H1 (cell line): ENCODE results near the gene KLF14. TPM values are rescaled to one million over a fixed set of nuclear protein-coding genes. Genes with fewer than 3 reads are reported as not detected.

ENCODE experiments used
- CTCF ChIA-PET: fragments of 300-600 bp; sonication (Branson Sonifier 250); formaldehyde crosslinking; loops from one replicate; lab custom pipeline; 2021; ENCODE audit not compliant: partially characterized antibody; lab: Charles Lee
- POLR2A ChIA-PET: fragments of 300-600 bp; sonication (Branson Sonifier 250); formaldehyde crosslinking; loops from one replicate; lab custom pipeline; 2021; ENCODE audit warnings: inconsistent platforms; ENCODE audit not compliant: partially characterized antibody; lab: Charles Lee
- DNase-seq, 2 experiments: peaks; one replicate each; pipeline versions ENCODE4 v3.0.0 to v3.0.0-alpha.2; 2010 to 2022; ENCODE audit warnings: low spot score in 2 of 2, low read depth in 1 of 2, mixed read lengths in 1 of 2
- FAIRE-seq: peaks from 2 replicates; lab custom pipeline; 2011; peaks lifted over from hg19 to GRCh38; lab: Jason Lieb, UNC
- H2AFZ ChIP-seq: 2 replicates; pipeline ENCODE4 v1.8.1; 2012; ENCODE audit warnings: low read length, inconsistent platforms
- H2AK5ac ChIP-seq: 2 replicates; pipeline ENCODE4 v1.6.1; 2013; ENCODE audit warnings: low read depth, low read length
- H2BK120ac ChIP-seq: replicated peaks from 2 replicates; pipeline ENCODE3; 2013; ENCODE audit warnings: low read depth, low read length, inconsistent platforms
- H2BK12ac ChIP-seq: 2 replicates; pipeline ENCODE4 v1.6.1; 2013; ENCODE audit warnings: low read depth, low read length
- H2BK15ac ChIP-seq: 2 replicates; pipeline ENCODE4 v1.6.1; 2013; ENCODE audit warnings: low read length
- H2BK20ac ChIP-seq: 2 replicates; pipeline ENCODE4 v1.6.1; 2013; ENCODE audit warnings: low read length
- H2BK5ac ChIP-seq: 2 replicates; pipeline ENCODE4 v1.6.1; 2013; ENCODE audit warnings: low read depth, low read length
- H3K14ac ChIP-seq: 2 replicates; pipeline ENCODE4 v1.6.1; 2013; ENCODE audit warnings: inconsistent platforms; ENCODE audit not compliant: insufficient read length
- H3K18ac ChIP-seq: 2 replicates; pipeline ENCODE4 v1.6.1; 2013; ENCODE audit warnings: low read length; ENCODE audit errors: extremely low read depth
- H3K23ac ChIP-seq: 2 replicates; pipeline ENCODE4 v1.6.1; 2013; ENCODE audit warnings: inconsistent platforms; ENCODE audit not compliant: insufficient read length
- H3K23me2 ChIP-seq: 2 replicates; pipeline ENCODE4 v1.6.1; 2013; ENCODE audit warnings: low read depth, low read length
- H3K27ac ChIP-seq: 2 replicates; pipeline ENCODE4 v1.6.1; 2011; ENCODE audit warnings: low read depth, low read length, inconsistent platforms
- H3K27me3 ChIP-seq, 4 experiments: replicated peaks in 1 of 4; 1 replicate in 1 of 4; 2 replicates in 3 of 4; pipeline versions ENCODE4 v1.6.1 to v1.8.1; 2011 to 2013; ENCODE audit warnings: low read length in 3 of 4, mild to moderate bottlenecking in 3 of 4, inconsistent platforms in 2 of 4, mixed read lengths in 2 of 4, moderate library complexity in 1 of 4; ENCODE audit not compliant: control insufficient read depth in 3 of 4, insufficient read depth in 3 of 4; ENCODE audit errors: extremely low read depth in 1 of 4
- H3K36me3 ChIP-seq, 4 experiments: 2 replicates each; pipeline versions ENCODE4 v1.6.1 to v1.8.1; 2011 to 2013; ENCODE audit warnings: mild to moderate bottlenecking in 4 of 4, low read length in 3 of 4, moderate library complexity in 2 of 4, control low read depth in 1 of 4, inconsistent platforms in 1 of 4; ENCODE audit not compliant: insufficient read depth in 4 of 4, control insufficient read depth in 2 of 4
- H3K4ac ChIP-seq: replicated peaks from 2 replicates; pipeline ENCODE3; 2013; ENCODE audit warnings: low read length, low read depth, mixed read lengths, inconsistent platforms; ENCODE audit not compliant: insufficient read length
- H3K4me1 ChIP-seq, 4 experiments: replicated peaks in 1 of 4; 1 replicate in 1 of 4; 2 replicates in 3 of 4; pipeline versions ENCODE4 v1.6.1 to v1.8.1; 2011 to 2013; ENCODE audit warnings: low read length in 3 of 4, inconsistent platforms in 2 of 4, mixed read lengths in 1 of 4; ENCODE audit not compliant: insufficient read depth in 4 of 4, control insufficient read depth in 3 of 4
- H3K4me2 ChIP-seq, 2 experiments: 2 replicates each; pipeline versions ENCODE4 v1.6.1 to v1.8.1; 2011 to 2013; ENCODE audit warnings: low read depth in 2 of 2, low read length in 2 of 2, control low read depth in 1 of 2, inconsistent platforms in 1 of 2, mild to moderate bottlenecking in 1 of 2; ENCODE audit not compliant: insufficient read depth in 1 of 2
- H3K4me3 ChIP-seq, 4 experiments: fragments of 200-600, 300-600 bp in 1 of 4; sonication (generic), shearing (Covaris generic), sonication (Bioruptor Twin) in 1 of 4; 2 replicates each; pipeline versions ENCODE4 v1.5.1 to v1.8.1; 2011 to 2016; ENCODE audit warnings: low read length in 4 of 4, low read depth in 3 of 4, control low read depth in 2 of 4, inconsistent platforms in 2 of 4, mild to moderate bottlenecking in 2 of 4, mixed read lengths in 1 of 4, moderate library complexity in 1 of 4; ENCODE audit not compliant: insufficient read depth in 2 of 4; ENCODE audit errors: extremely low read depth in 1 of 4
- H3K56ac ChIP-seq: replicated peaks from 2 replicates; pipeline ENCODE3; 2013; ENCODE audit warnings: low read depth, mild to moderate bottlenecking, mixed read lengths, low read length, inconsistent platforms; ENCODE audit not compliant: insufficient read length
- H3K79me1 ChIP-seq: 2 replicates; pipeline ENCODE4 v1.6.1; 2013; ENCODE audit warnings: low read depth, low read length, control low read depth
- H3K79me2 ChIP-seq, 2 experiments: 2 replicates each; pipeline versions ENCODE4 v1.6.1 to v1.8.1; 2012 to 2013; ENCODE audit warnings: low read length in 2 of 2, mild to moderate bottlenecking in 2 of 2, inconsistent platforms in 1 of 2; ENCODE audit not compliant: insufficient read depth in 2 of 2, control insufficient read depth in 1 of 2
- H3K9ac ChIP-seq, 4 experiments: replicated peaks in 1 of 4; 1 replicate in 1 of 4; 2 replicates in 3 of 4; pipeline versions ENCODE4 v1.6.1 to v1.8.1; 2011 to 2013; ENCODE audit warnings: low read depth in 3 of 4, low read length in 3 of 4, control low read depth in 2 of 4, mild to moderate bottlenecking in 2 of 4, moderate library complexity in 2 of 4, inconsistent platforms in 1 of 4; ENCODE audit errors: extremely low read depth in 1 of 4
- H3K9me3 ChIP-seq, 2 experiments: 2 replicates each; pipeline versions ENCODE4 v1.6.1 to v1.8.1; 2012 to 2013; ENCODE audit warnings: mild to moderate bottlenecking in 2 of 2, moderate library complexity in 2 of 2, control low read depth in 1 of 2, inconsistent platforms in 1 of 2, low read depth in 1 of 2, low read length in 1 of 2, mixed read lengths in 1 of 2; ENCODE audit not compliant: insufficient read depth in 2 of 2
- H4K20me1 ChIP-seq, 2 experiments: replicated peaks in 1 of 2; 2 replicates each; pipeline versions ENCODE3 to v1.8.1; 2011 to 2013; ENCODE audit warnings: inconsistent platforms in 2 of 2, low read length in 2 of 2, mild to moderate bottlenecking in 1 of 2; ENCODE audit not compliant: insufficient read depth in 2 of 2, control insufficient read depth in 1 of 2
- H4K5ac ChIP-seq: 2 replicates; pipeline ENCODE4 v1.6.1; 2013; ENCODE audit warnings: low read length, low read depth, mixed read lengths, inconsistent platforms; ENCODE audit not compliant: insufficient read length
- H4K8ac ChIP-seq: 2 replicates; pipeline ENCODE4 v1.8.0; 2013; ENCODE audit warnings: mild to moderate bottlenecking, moderate library complexity, low read length, inconsistent platforms; ENCODE audit not compliant: insufficient read depth; ENCODE audit errors: extremely low read depth
- H4K91ac ChIP-seq: replicated peaks from 2 replicates; pipeline ENCODE3; 2013; ENCODE audit warnings: low read length, mixed read lengths, inconsistent platforms; ENCODE audit not compliant: insufficient read length
- BCL11A ChIP-seq, 2 experiments: IDR thresholded peaks; one replicate each; pipeline ENCODE4 v1.6.1; 2011; ENCODE audit warnings: low read depth in 2 of 2, low read length in 2 of 2, mild to moderate bottlenecking in 2 of 2
- CBX5 ChIP-seq: fragments of 300-800, 300-1000 bp; sonication (generic); IDR thresholded peaks from 2 replicates; pipeline ENCODE4 v1.7.1; 2016; ENCODE audit warnings: antibody characterized with exemption, low read length, low read depth
- EP300 ChIP-seq, 2 experiments: IDR thresholded peaks; 1 replicate in 1 of 2; 2 replicates in 1 of 2; pipeline ENCODE4 v1.6.1; 2011 to 2012; ENCODE audit warnings: low read depth in 2 of 2, low read length in 2 of 2, mild to moderate bottlenecking in 2 of 2, borderline replicate concordance in 1 of 2, inconsistent platforms in 1 of 2, moderate library complexity in 1 of 2
- FOSL1 ChIP-seq: IDR thresholded peaks from 2 replicates; pipeline ENCODE4 v1.6.1; 2011; ENCODE audit warnings: mild to moderate bottlenecking, low read depth, low read length, moderate library complexity; ENCODE audit not compliant: insufficient read depth
- GABPA ChIP-seq: IDR thresholded peaks from 2 replicates; pipeline ENCODE4 v1.6.1; 2011; ENCODE audit warnings: mild to moderate bottlenecking, low read length, moderate library complexity, borderline replicate concordance; ENCODE audit not compliant: insufficient read depth
- KDM1A ChIP-seq: fragments of 200-600, 300-600 bp; sonication (generic); IDR thresholded peaks from 2 replicates; pipeline ENCODE4 v1.7.1; 2016; ENCODE audit warnings: mild to moderate bottlenecking, low read length, borderline replicate concordance
- KDM4A ChIP-seq: IDR thresholded peaks from one replicate; pipeline ENCODE4 v1.7.1; 2012; ENCODE audit warnings: low read depth, mild to moderate bottlenecking, moderate library complexity, low read length, inconsistent platforms; ENCODE audit not compliant: severe bottlenecking
- NRF1 ChIP-seq: IDR thresholded peaks from 2 replicates; pipeline ENCODE4 v1.6.1; 2011; ENCODE audit warnings: mild to moderate bottlenecking, low read depth, low read length, improper control_type of control experiment
- RXRA ChIP-seq: IDR thresholded peaks from 2 replicates; pipeline ENCODE4 v1.6.1; 2011; ENCODE audit warnings: low read depth, mild to moderate bottlenecking, low read length, moderate library complexity; ENCODE audit not compliant: insufficient read depth
- SIN3A ChIP-seq, 2 experiments: IDR thresholded peaks in 1 of 2; conservative IDR thresholded peaks in 1 of 2; 2 replicates each; pipeline ENCODE4 v1.6.1; 2011 to 2012; ENCODE audit warnings: low read length in 2 of 2, improper control_type of control experiment in 1 of 2, low read depth in 1 of 2, mild to moderate bottlenecking in 1 of 2
- SP1 ChIP-seq: IDR thresholded peaks from 2 replicates; pipeline ENCODE4 v1.6.1; 2011; ENCODE audit warnings: low read depth, low read length
- SP2 ChIP-seq: IDR thresholded peaks from 2 replicates; pipeline ENCODE4 v1.6.1; 2012; ENCODE audit warnings: mild to moderate bottlenecking, low read length, inconsistent platforms
- SUZ12 ChIP-seq: fragments of 200-600 bp; sonication (generic); IDR thresholded peaks from 2 replicates; pipeline ENCODE4 v1.6.1; 2012; ENCODE audit warnings: mild to moderate bottlenecking, inconsistent platforms, low read length, moderate library complexity, mixed read lengths
- TCF12 ChIP-seq: IDR thresholded peaks from 2 replicates; pipeline ENCODE4 v1.6.1; 2011; ENCODE audit warnings: low read depth, mild to moderate bottlenecking, low read length
- TEAD4 ChIP-seq: IDR thresholded peaks from 2 replicates; pipeline ENCODE4 v1.6.1; 2012; ENCODE audit warnings: low read depth, low read length, inconsistent platforms, mixed read lengths
- WGBS, 2 experiments: shearing (Covaris generic) in 1 of 2; methylation state at CpG; one replicate each; pipeline versions ENCODE4 v1.1.6 to v1.1.7; 2013 to 2015; ENCODE audit warnings: low lambda C conversion rate in 2 of 2, mixed read lengths in 2 of 2, inconsistent platforms in 1 of 2, low coverage in 1 of 2, missing lambda C conversion rate in 1 of 2; ENCODE audit not compliant: insufficient replicate concordance in 2 of 2, insufficient coverage in 1 of 2, insufficient read length in 1 of 2; ENCODE audit errors: extremely low coverage in 1 of 2, missing lambda C conversion rate in 1 of 2; 5-methylcytosine and 5-hydroxymethylcytosine counted together
- polyA plus RNA-seq, 7 experiments: library from polyadenylated mRNA; depleted of rRNA in 3 of 7; stranded (reverse) in 5 of 7; unstranded in 2 of 7; fragments of >200 nt in 5 of 7; fragments of 200-250 nt in 2 of 7; gene quantifications; 1 replicate in 5 of 7; 2 replicates in 1 of 7; 4 replicates in 1 of 7; pipeline versions ENCODE4 v1.2.1 to v1.2.3, GENCODE V29; 2011 to 2013; ENCODE audit warnings: missing spikeins in 2 of 7, mixed read lengths in 2 of 7
- total RNA-seq: library from RNA; stranded (reverse); fragmentation: NEBNext Ultra II Directional; extraction: Animal tissue kit (Norgen Biotek cat#: 25700); gene quantifications from 2 replicates; pipeline ENCODE4 v1.2.1, GENCODE V29; 2021

KLF14 gene
- total and polyA plus RNA-seq, 2 of the 8 experiments (the other 6 are each of a cell fraction or from before 2014, with no cell fraction given): 0.02 TPM; not detected in 1

DNA sequence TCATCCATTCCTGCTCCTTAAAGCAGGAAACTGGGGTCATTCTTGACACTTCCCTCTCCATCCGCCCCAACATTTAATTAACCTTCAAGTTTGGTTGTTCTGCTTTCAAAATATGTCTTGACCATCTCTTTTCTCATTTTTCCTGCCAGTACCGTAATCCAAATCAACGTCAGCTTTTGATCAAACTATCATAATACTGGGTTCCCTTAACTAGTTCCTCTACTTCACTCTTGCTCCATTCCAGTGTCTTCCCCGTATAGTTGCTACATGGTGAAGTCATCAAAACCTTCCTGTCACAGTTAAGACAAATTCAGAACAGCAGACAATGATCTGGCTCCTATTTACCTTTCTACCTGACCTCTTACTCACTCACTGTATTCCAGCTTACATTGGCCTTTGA is 6.6 kb upstream of the KLF14 start:
- Histone ChIP-seq H2BK120ac (no peak overlapping the region), H3K23ac (no peak overlapping the region), H4K20me1 (no peaks in the 10 kb centered on the region), H3K9me3 (no peaks in the 10 kb centered on the region), H3K9ac (no peak overlapping the region; a peak in 1 of 7 replicates), H3K4me1 (no peaks in the 10 kb centered on the region), H2BK15ac (no peak overlapping the region), H3K18ac (no peak overlapping the region), H3K27me3 (peaks cover 2 to 16% (median 8%) of the 10 kb centered on the region in 4 experiments), H4K91ac (no peak overlapping the region), H2AK5ac (no peak overlapping the region), H2BK20ac (no peak overlapping the region), H2AFZ (no peak overlapping the region), H3K23me2 (no peaks in the 10 kb centered on the region), H3K56ac (no peak overlapping the region), H2BK12ac (no peak overlapping the region), H3K4me2 (no peak overlapping the region), H3K4ac (no peak overlapping the region), H3K79me1 (no peaks in the 10 kb centered on the region), H3K4me3 (no peak overlapping the region), H3K36me3 (no peaks in the 10 kb centered on the region), H3K14ac (no peak overlapping the region), H4K5ac (no peak overlapping the region), H3K27ac (no peak overlapping the region), H4K8ac (no peak overlapping the region), H2BK5ac (no peak overlapping the region), H3K79me2 (no peaks in the 10 kb centered on the region)
- ChIA-PET POLR2A (no interaction called here), CTCF (interaction anchor here (2.5 kb wide), 1 partner anchor 17 kb away, joined by 11 read pairs; no protein-coding TSS in a partner anchor)
- 85% methylated on average over 4 of the region's 4 CpGs; no CpG with 5 or more reads in 1 of the 2 experiments for WGBS, 2 experiments
- FAIRE-seq (no peak), DNase-seq (no peak)
- TF ChIP-seq SP1 (no peak), TEAD4 (no peak), SP2 (no peak), BCL11A (IDR thresholded peaks at IDR 0.05; ENCODE audit: low read depth in 2 of 2, low read length in 2 of 2) (no peak), NRF1 (no peak), EP300 (IDR thresholded peaks at IDR 0.05; ENCODE audit: borderline replicate concordance in 1 of 2, low read depth in 2 of 2, low read length in 2 of 2) (no peak), GABPA (no peak), CBX5 (no peak), KDM4A (no peak), SIN3A (conservative IDR thresholded peaks at IDR 0.05 in 1 of 2, IDR thresholded peaks at IDR 0.05 in 1 of 2; ENCODE audit: low read depth in 1 of 2, low read length in 2 of 2) (no peak), FOSL1 (no peak), RXRA (no peak), TCF12 (no peak), SUZ12 (no peak), KDM1A (no peak)
